CD14-positive monocyte (primary cell): ENCODE data around the gene CLTC. TPM values are rescaled to one million over a fixed set of nuclear protein-coding genes. Genes with fewer than 3 reads are reported as not detected.

Experiments used
- DNase-seq, 3 donors: peaks; one replicate each; pipeline ENCODE4 v3.0.0-alpha.2; 2011 to 2022
- H2AFZ ChIP-seq: 2 replicates; pipeline ENCODE4 v1.6.0; 2012; ENCODE audit warnings: mild to moderate bottlenecking, low read depth, low read length, inconsistent platforms; ENCODE audit not compliant: insufficient read depth, poor library complexity, severe bottlenecking
- H3K27ac ChIP-seq, 2 donors: 1 replicate in 1 of 2; 2 replicates in 1 of 2; pipeline ENCODE4 v1.5.1; 2012 to 2013; ENCODE audit warnings: low read length in 2 of 2, control low read depth in 1 of 2, inconsistent platforms in 1 of 2, low read depth in 1 of 2, mild to moderate bottlenecking in 1 of 2
- H3K27me3 ChIP-seq, 2 donors: one replicate each; pipeline versions ENCODE4 v1.6.0 to v1.6.1; 2011 to 2013; ENCODE audit warnings: low read length in 2 of 2; ENCODE audit not compliant: control insufficient read depth in 2 of 2, insufficient read depth in 2 of 2
- H3K36me3 ChIP-seq, 2 donors: replicated peaks in 1 of 2; 1 replicate in 1 of 2; 2 replicates in 1 of 2; pipeline versions ENCODE4 v1.5.1 to v1.6.1; 2012 to 2013; ENCODE audit warnings: low read length in 2 of 2, control low read depth in 1 of 2, inconsistent platforms in 1 of 2, mild to moderate bottlenecking in 1 of 2; ENCODE audit not compliant: insufficient read depth in 2 of 2, control insufficient read depth in 1 of 2
- H3K4me1 ChIP-seq, 2 donors: 1 replicate in 1 of 2; 2 replicates in 1 of 2; pipeline versions ENCODE4 v1.5.1 to v1.6.1; 2012 to 2013; ENCODE audit warnings: low read length in 2 of 2, control low read depth in 1 of 2, inconsistent platforms in 1 of 2, mild to moderate bottlenecking in 1 of 2, moderate library complexity in 1 of 2; ENCODE audit not compliant: insufficient read depth in 2 of 2, control insufficient read depth in 1 of 2
- H3K4me2 ChIP-seq: replicated peaks from 2 replicates; pipeline ENCODE3; 2012; ENCODE audit warnings: low read length, moderate library complexity, mild to moderate bottlenecking; ENCODE audit not compliant: poor library complexity, severe bottlenecking; ENCODE audit errors: extremely low read depth
- H3K4me3 ChIP-seq, 3 experiments: fragments of 200-600 bp in 1 of 3; sonication (generic) in 1 of 3; replicated peaks in 1 of 3; 1 replicate in 2 of 3; 2 replicates in 1 of 3; pipeline ENCODE4 v1.5.1; 2011 to 2013; ENCODE audit warnings: low read length in 3 of 3, mild to moderate bottlenecking in 3 of 3, control low read depth in 2 of 3, low read depth in 2 of 3, inconsistent platforms in 1 of 3, moderate library complexity in 1 of 3
- H3K79me2 ChIP-seq: 2 replicates; pipeline ENCODE4 v1.6.0; 2012; ENCODE audit warnings: mild to moderate bottlenecking, control low read depth, inconsistent platforms, low read length, moderate library complexity; ENCODE audit not compliant: insufficient read depth
- H3K9ac ChIP-seq: 2 replicates; pipeline ENCODE4 v1.6.0; 2017; ENCODE audit warnings: low read length, mild to moderate bottlenecking; ENCODE audit not compliant: insufficient read depth, poor library complexity, severe bottlenecking
- H3K9me3 ChIP-seq, 2 donors: replicated peaks in 1 of 2; 1 replicate in 1 of 2; 2 replicates in 1 of 2; pipeline versions ENCODE4 v1.5.1 to v1.6.1; 2012 to 2013; ENCODE audit warnings: low read length in 2 of 2, control low read depth in 1 of 2; ENCODE audit not compliant: control insufficient read depth in 1 of 2, insufficient read depth in 1 of 2
- H4K20me1 ChIP-seq: 2 replicates; pipeline ENCODE4 v1.6.0; 2012; ENCODE audit warnings: mild to moderate bottlenecking, low read length, control low read depth, moderate library complexity; ENCODE audit not compliant: insufficient read depth
- H3K27ac Mint-ChIP-seq, 7 donors: one replicate each; pipeline ENCODE4 v1.8.0; 2020; ENCODE audit warnings: mild to moderate bottlenecking in 7 of 7, mixed read lengths in 7 of 7, moderate library complexity in 6 of 7, inconsistent platforms in 2 of 7
- H3K27me3 Mint-ChIP-seq, 3 donors: one replicate each; pipeline ENCODE4 v1.8.0; 2021 to 2022; ENCODE audit warnings: low read depth in 3 of 3, mild to moderate bottlenecking in 3 of 3, mixed read lengths in 3 of 3, moderate library complexity in 3 of 3, inconsistent platforms in 1 of 3
- H3K36me3 Mint-ChIP-seq, 2 donors: one replicate each; pipeline ENCODE4 v1.8.0; 2020; ENCODE audit warnings: mixed read lengths in 2 of 2, inconsistent platforms in 1 of 2, mild to moderate bottlenecking in 1 of 2
- H3K4me1 Mint-ChIP-seq: one replicate; pipeline ENCODE4 v1.8.0; 2020; ENCODE audit warnings: mild to moderate bottlenecking, mixed read lengths
- H3K4me3 Mint-ChIP-seq, 2 donors: one replicate each; pipeline ENCODE4 v1.8.0; 2020; ENCODE audit warnings: mild to moderate bottlenecking in 2 of 2, mixed read lengths in 2 of 2, moderate library complexity in 1 of 2
- H3K9me3 Mint-ChIP-seq, 7 donors: one replicate each; pipeline ENCODE4 v1.8.0; 2020 to 2022; ENCODE audit warnings: mixed read lengths in 7 of 7, mild to moderate bottlenecking in 6 of 7, moderate library complexity in 6 of 7, inconsistent platforms in 2 of 7
- WGBS: methylation state at CpG from one replicate; pipeline ENCODE4 v1.1.5; 2013; ENCODE audit warnings: missing lambda C conversion rate; ENCODE audit not compliant: insufficient coverage; 5-methylcytosine and 5-hydroxymethylcytosine counted together
- intact Hi-C, 2 donors: fragments of 100-400 bp; cut with micrococcal nuclease; formaldehyde crosslinking; loops; one replicate each; pipeline versions ENCODE4 v1.15.0 to v1.15.1; 2023
- polyA plus RNA-seq, 3 donors: library from polyadenylated mRNA; depleted of rRNA in 1 of 3; unstranded in 2 of 3; stranded (reverse) in 1 of 3; fragments of 300-500 nt in 2 of 3; fragments of >200 nt in 1 of 3; fragmentation: Illumina TruSeq in 2 of 3; gene quantifications; 1 replicate in 2 of 3; 2 replicates in 1 of 3; pipeline ENCODE4 v1.2.3, GENCODE V29; 2012 to 2021
- TF ChIP-seq, protein P1 (sequence below): fragments of 200-600 bp; IDR thresholded peaks from one replicate; pipeline ENCODE4 v1.8.0; 2022; ENCODE audit warnings: antibody characterized with exemption, mild to moderate bottlenecking

Gene CLTC
- polyA plus RNA-seq, 3 donors = 63.3 to 102 (median 65.1) TPM

DNA sequence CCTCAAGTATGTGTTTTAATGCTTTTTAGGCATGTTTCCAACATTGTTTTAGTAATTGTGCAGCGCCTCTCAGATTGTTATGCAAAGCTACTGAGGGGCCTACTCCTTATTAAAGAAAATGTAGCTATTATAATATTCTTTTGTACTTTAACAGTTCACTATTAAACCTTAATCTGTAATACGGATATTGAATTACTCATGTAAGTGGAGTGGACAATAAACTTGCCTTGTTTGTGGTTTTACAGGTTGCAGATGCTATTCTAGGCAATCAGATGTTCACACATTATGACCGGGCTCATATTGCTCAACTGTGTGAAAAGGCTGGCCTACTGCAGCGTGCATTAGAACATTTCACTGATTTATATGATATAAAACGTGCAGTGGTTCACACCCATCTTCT, 46.5 kb downstream of the CLTC start:
- no peak overlapping the region for H3K9ac ChIP-seq
- no peak overlapping the region for H3K4me2 ChIP-seq
- Mint-ChIP-seq H3K4me1 (peaks cover 30% of the 10 kb centered on the region), H3K9me3 (peaks cover 0 to 2% (median 0%) of the 10 kb centered on the region in 7 donors), H3K27me3 (no peaks in the 10 kb centered on the region), H3K4me3 (no peak overlapping the region), H3K36me3 (peaks cover 64 to 69% of the 10 kb centered on the region in 2 donors), H3K27ac (no peak overlapping the region)
- H3K4me3 ChIP-seq = no peak overlapping the region
- WGBS = no CpG with 5 or more reads among the region's 5 CpGs
- intact Hi-C loops = loop anchor here in 1 of 2 donors (5.0 kb wide), 1 partner anchor 49 kb away; the partner anchor contains the start of gene CLTC
- peak overlapping the region in 1 of 2 donors; percentile 68 for H3K27ac ChIP-seq
- no peaks in the 10 kb centered on the region for H3K9me3 ChIP-seq
- no peak for DNase-seq
- H3K79me2 ChIP-seq = peaks cover 75% of the 10 kb centered on the region
- H3K4me1 ChIP-seq = peaks cover 33 to 36% of the 10 kb centered on the region in 2 donors
- TF ChIP-seq, protein P1, sequence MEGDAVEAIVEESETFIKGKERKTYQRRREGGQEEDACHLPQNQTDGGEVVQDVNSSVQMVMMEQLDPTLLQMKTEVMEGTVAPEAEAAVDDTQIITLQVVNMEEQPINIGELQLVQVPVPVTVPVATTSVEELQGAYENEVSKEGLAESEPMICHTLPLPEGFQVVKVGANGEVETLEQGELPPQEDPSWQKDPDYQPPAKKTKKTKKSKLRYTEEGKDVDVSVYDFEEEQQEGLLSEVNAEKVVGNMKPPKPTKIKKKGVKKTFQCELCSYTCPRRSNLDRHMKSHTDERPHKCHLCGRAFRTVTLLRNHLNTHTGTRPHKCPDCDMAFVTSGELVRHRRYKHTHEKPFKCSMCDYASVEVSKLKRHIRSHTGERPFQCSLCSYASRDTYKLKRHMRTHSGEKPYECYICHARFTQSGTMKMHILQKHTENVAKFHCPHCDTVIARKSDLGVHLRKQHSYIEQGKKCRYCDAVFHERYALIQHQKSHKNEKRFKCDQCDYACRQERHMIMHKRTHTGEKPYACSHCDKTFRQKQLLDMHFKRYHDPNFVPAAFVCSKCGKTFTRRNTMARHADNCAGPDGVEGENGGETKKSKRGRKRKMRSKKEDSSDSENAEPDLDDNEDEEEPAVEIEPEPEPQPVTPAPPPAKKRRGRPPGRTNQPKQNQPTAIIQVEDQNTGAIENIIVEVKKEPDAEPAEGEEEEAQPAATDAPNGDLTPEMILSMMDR = no peak
- peaks cover 73 to 82% of the 10 kb centered on the region in 2 donors for H3K36me3 ChIP-seq
- H4K20me1 ChIP-seq = peaks cover 65% of the 10 kb centered on the region
- no peak overlapping the region for H2AFZ ChIP-seq
- no peaks in the 10 kb centered on the region for H3K27me3 ChIP-seq

DNA sequence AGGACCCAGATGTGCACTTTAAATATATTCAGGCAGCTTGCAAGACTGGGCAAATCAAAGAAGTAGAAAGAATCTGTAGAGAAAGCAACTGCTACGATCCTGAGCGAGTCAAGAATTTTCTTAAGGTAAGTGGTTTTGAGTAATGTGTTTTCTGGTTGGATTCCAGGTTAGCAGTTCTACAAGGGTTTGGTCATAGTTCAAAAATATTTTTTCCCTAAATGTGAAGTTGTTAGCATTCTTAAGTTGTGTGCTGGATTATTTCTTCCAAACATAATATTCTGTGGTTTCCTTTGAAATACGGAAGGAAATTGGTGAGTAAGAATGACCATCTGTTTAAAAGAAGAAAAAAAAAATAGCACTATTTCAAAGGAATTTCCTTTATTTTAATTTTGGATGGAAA, 49.1 kb downstream of the CLTC start:
- Histone ChIP-seq H3K27ac (peak overlapping the region in 1 of 2 donors; percentile 68), H3K36me3 (peaks cover 64 to 80% of the 10 kb centered on the region in 2 donors), H2AFZ (no peak overlapping the region), H3K79me2 (peaks cover 81% of the 10 kb centered on the region), H3K27me3 (no peaks in the 10 kb centered on the region), H3K4me1 (peaks cover 33 to 36% of the 10 kb centered on the region in 2 donors), H3K4me3 (peak overlapping the region; percentile 3 to 63 (median 20)), H3K4me2 (peak overlapping the region; percentile 80), H4K20me1 (peaks cover 56% of the 10 kb centered on the region), H3K9me3 (no peaks in the 10 kb centered on the region), H3K9ac (peak overlapping the region; percentile 20)
- H3K27ac Mint-ChIP-seq = peak overlapping the region; percentile 77 to 88 (median 87)
- H3K9me3 Mint-ChIP-seq = peaks cover 0 to 2% (median 0%) of the 10 kb centered on the region in 7 donors
- H3K4me1 Mint-ChIP-seq = peaks cover 35% of the 10 kb centered on the region
- peaks cover 58 to 66% of the 10 kb centered on the region in 2 donors for H3K36me3 Mint-ChIP-seq
- H3K27me3 Mint-ChIP-seq = no peaks in the 10 kb centered on the region
- DNase-seq = peak; percentile 28 to 64 (median 60)
- TF ChIP-seq, protein P1 = no peak
- intact Hi-C loops = loop anchor here in 1 of 2 donors (5.0 kb wide), 1 partner anchor 52 kb away; the partner anchor contains the start of gene CLTC
- H3K4me3 Mint-ChIP-seq = peak overlapping the region in 1 of 2 donors; percentile 75
- WGBS = 0% methylated on average over 2 of the region's 3 CpGs
